Measurements from ENCODE around the gene PAIP1.

DNA sequence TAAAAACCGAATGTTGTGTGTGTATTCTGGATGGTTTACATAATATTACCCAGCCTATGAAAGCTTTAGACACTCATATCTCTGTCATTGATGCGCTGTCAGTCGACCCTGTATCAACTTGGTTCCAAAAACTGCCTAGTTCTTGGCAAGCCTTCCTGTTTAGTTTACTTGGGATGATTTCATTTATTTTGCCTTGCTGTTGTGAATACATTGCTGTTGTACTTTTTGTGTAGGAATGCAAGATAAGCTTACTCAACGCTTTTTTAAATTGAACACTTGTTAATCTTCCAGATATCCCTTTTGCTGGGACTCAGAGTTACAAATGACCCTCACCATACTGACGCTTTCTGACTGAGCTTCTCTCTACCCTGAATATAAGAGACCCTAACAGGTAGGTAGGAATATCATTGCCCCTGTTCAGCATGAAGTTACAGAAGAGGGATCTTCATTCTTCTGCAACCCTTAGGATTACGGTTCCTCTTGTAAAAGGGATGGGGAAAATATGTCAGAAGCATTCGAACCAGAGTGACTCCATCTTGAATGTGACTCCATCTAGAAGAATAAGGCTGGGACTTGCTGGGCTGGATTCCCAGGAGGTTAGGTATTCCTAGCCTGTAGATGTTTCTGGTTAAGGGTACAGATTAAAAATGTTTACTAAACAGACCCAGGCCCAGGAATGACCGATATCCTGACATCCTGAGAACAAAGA lies 13.7 kb upstream of the PAIP1 start:
- TF ChIP-seq, protein P1, sequence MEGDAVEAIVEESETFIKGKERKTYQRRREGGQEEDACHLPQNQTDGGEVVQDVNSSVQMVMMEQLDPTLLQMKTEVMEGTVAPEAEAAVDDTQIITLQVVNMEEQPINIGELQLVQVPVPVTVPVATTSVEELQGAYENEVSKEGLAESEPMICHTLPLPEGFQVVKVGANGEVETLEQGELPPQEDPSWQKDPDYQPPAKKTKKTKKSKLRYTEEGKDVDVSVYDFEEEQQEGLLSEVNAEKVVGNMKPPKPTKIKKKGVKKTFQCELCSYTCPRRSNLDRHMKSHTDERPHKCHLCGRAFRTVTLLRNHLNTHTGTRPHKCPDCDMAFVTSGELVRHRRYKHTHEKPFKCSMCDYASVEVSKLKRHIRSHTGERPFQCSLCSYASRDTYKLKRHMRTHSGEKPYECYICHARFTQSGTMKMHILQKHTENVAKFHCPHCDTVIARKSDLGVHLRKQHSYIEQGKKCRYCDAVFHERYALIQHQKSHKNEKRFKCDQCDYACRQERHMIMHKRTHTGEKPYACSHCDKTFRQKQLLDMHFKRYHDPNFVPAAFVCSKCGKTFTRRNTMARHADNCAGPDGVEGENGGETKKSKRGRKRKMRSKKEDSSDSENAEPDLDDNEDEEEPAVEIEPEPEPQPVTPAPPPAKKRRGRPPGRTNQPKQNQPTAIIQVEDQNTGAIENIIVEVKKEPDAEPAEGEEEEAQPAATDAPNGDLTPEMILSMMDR (IDR thresholded peaks at IDR 0.05) = no peak
- no peak for TF ChIP-seq POLR2A (IDR thresholded peaks at IDR 0.05)

All from right lobe of liver (tissue), 4 donors.